OCI-LY3 (cell line): ENCODE data around the gene NUP210.

Experiments used
- CTCF ChIP-seq: fragments of 200-600, 300-600 bp; sonication (generic); IDR thresholded peaks from 2 replicates; pipeline ENCODE4 v1.5.1; 2014; ENCODE audit warnings: antibody characterized with exemption, low read length, low read depth
- EZH2phosphoT487 ChIP-seq: fragments of 200-600 bp; shearing (Covaris generic); IDR thresholded peaks from 2 replicates; pipeline ENCODE4 v1.6.1; 2018; ENCODE audit warnings: antibody characterized with exemption, mixed run types, low read depth

GRCh38 chr3:13429631-13430291 lies 9.6 kb upstream of the NUP210 start:
- TF ChIP-seq CTCF (no peak), EZH2phosphoT487 (no peak)
